Activated CD8-positive, alpha-beta memory T cell treated with anti-CD3 and anti-CD28 coated beads, Interleukin-2, amount 50 U/mL, for 4 hours (primary cell): ENCODE measurements around the gene ARID1B.

Experiments used
- DNase-seq: peaks from one replicate; pipeline ENCODE4 v3.0.0-alpha.2; 2020

The ARID1B gene

DNA sequence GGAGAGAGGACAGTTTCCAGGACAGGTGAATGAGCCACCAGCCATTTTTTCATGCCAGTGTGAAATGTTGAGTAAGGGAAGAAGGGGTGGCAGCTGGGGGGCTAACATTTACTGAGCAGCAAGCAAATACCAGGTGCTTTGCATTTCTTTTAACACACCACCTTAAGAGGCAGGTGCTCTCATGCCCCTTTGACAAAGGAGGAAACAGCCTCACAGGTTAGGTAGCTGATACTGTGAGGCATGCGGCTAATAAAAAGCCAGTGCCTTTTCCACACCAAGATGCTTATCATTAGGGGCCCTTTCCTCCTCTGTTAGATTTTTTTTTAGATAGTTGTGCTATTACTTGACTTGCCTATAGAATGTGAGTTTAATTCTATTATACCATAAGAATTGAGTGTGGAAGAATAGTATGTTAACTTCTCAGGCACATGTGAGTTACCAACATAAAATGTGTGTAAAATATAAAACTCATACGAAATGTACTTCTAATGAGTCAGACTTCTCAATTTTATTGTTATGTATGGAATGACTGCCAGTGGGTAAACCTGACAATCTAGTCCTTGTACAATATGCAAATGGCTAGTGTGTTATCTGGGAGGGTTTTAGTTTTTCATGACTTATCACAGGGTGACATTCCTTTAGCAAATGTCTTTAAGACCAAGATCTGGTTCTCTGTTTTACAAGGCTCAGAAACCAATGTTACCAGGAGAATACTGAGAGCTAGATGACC, 286.2 kb downstream of the ARID1B start:
- DNase-seq = no peak

DNA sequence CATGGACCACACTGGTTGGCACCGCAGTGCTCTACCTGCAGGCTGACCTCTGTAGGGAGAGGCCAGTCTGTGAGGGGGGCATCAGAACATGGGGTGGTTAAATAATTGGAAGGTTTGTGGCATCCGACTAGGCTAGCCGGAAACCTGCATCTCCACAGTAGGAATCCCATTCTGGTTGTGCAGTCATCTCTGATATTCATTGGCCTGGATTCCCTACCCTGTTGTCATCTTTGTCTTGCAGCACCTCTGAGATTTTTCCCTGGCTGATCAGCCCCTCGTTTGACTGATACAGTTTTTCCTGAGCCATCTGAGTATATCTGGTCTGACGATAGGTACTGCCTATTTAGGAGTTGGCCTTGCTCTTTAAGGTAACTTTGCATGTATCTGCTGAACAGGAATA, 286.7 kb downstream of the ARID1B start:
- DNase-seq = no peak

DNA sequence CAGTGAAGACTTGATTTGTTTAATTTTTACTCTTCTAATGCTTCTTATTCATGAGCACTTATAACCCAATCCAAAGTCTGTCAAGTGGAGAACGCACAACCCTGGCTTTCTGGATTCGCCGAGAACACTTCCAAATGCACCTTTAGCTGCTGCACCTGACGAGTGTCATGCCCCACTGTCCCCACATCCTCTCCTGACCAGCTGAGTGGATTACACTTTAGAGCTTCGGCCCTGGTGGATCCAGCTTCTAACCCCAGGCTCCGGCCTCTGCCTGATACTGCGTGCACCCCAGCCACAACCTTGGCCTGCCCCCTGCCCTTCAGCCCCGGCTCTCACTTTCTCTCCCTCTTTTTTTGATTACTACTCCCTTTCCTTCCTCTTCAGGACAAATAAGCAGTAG, 287.3 kb downstream of the ARID1B start:
- no peak for DNase-seq

DNA sequence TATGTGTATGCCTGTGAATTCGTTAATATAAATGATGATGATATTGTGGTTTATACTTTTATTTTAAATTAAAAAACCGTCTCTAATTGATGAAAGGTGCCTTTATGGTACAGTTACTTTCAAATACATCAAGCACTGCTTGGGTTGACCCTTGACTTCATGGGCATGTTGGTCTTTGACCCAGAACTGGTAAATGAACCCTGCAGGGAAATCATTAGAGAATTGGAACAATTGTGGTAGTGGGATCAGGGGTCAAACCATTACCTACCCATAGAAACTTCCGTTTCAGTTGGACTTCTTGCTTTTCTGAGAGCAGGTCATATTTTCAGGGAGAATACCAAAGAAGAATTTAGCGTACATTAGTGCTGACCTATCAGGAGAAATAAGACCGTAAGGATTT, 288.2 kb downstream of the ARID1B start:
- no peak for DNase-seq

DNA sequence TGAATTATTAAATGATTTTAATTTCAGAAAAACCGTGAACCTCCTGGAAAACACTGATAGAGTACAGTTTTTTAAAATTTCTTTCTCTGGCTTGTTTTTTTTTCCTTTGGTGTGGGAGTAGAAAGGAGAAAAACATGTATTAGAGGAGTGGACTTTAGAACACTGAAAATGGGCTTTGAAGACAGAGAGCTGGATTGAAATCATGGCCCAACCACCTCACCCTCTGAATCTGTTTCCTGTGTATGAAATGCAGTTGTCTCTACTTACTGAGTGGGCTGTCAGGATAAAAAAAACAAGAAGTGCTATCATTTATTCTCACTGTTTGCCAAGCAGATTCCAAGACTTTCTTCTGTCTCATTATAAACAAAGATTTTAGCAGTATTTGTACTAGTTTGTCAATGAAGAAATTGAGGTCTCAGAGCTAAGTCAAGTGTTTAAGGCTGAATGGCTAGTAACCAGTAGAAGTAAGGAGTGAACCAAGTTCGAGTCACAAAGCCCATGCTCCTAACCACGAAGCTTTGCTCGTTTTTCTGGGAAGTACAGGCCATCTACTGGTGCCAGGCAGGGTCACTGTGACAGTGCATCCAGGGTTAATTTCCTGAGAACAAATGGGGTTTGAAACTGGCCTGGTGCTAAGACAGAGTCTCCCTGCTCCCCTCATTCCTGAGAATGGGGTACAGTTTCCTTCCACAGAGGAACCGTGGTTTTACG, 289.8 kb downstream of the ARID1B start:
- no peak for DNase-seq

DNA sequence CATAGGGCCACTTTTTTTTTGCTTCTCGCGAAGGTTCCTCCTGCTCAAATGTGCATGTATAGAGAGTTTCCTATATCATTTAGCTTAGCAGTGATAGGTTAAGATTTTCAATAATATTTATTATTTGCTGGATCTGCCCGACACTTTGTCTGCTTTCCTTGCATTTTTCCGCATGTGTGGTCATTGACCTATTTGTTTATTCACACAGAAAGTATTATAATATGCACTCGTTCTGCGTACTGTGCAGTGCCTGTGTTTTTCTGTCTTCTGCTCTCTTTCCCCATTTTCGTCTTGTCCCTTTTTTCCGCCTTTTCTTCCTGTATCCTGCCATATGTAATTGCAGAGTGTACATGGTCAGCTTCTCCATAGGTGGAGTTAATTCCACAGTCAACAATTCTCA, 290.3 kb downstream of the ARID1B start:
- no peak for DNase-seq

DNA sequence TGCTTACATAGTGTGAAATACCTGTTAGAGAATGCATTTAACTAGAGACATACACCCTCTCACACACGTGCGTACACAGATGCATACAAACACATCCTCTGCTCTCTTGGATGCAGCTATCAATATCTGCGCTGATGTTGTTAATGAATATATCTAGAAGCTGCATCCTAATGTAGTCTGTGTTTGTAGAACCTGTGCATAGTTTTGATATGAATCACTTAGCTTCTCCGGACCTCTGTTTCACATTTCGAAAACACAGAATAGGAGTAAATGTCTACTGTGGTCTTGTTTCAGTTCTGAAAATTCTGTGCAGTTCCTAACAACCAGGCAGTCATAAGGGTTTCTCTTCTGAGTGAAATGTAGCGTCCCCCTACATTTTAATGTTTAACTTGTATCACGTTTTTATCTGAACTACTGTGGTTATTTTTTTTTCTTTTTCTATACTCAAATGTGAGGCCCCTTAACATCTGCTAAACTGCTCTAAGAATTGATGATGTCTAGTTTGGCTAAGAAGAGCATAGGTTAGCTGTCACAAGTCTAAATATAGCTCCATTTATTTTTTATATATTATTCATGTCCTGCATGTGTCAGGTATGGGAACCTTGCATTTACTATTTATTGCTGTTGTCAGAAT, 291.6 kb downstream of the ARID1B start:
- no peak for DNase-seq

DNA sequence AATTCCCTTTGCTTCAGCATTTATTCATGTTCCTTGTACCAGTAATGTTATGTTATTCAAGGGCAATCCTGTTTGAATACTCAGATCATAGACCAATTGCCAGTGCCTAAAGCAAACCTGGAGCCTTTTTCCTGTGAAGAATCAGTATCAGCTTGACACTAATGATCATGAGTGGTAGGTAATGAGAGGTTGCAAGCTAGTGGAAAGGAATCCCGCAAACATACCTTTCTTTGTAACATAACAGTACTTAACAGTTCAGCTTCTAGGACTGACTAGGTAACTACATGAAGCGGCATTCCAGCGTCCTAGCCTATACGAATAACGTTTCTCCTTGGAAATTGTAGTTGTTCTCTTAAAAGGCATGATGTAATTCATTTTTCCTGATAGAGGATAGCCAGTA, 292.4 kb downstream of the ARID1B start:
- DNase-seq = no peak

DNA sequence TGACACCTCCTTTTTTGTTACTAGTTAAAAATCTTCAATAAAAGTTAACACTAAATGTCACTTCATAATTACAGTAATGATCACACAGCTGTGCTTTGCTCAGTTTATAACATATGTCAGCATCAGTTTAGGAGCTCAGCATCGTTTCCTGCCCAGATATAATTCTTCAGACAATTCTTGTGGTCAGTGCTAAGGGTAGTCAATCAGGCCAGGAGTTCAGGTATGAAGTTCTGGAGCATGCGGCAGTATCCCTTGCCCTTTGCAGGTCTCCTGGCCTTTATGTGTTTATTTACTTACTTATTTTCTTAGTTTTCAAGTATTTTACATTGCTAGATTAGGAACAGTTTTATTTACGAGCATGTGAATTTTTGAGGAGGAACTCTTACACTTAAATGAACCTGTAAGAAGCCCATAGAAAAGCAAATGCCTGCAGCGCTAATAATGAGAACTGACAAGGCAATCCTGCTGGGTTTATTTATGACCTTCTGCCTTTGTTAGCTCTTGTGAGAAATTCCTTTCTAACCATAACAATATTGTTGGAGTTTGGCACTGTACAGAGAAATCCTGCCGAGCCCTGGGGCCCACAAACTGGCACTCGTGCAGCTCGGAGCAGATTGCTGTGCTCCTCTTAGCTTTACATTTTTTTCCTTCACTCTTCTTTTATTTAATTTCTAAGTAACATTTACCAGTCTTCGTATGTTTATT, 293.4 kb downstream of the ARID1B start:
- DNase-seq = no peak

DNA sequence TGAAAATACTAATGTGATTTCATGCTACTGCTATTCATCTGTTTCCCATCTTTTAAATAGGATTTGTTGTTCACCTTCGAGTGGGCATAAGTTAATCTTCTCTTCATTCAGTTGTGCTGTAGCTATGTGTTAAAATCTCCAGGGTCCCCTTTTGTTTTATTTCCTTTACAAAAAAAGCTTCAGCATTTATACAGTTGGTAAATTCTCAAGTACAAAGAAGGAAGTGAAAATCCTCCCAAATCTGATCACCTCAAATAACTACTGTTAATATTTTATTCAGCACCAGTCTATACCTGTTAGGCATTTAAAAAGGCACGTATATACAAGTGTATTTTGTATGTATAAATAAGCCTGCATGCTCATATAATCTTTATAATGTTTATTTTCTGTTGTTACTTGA, 294.9 kb downstream of the ARID1B start:
- no peak for DNase-seq

DNA sequence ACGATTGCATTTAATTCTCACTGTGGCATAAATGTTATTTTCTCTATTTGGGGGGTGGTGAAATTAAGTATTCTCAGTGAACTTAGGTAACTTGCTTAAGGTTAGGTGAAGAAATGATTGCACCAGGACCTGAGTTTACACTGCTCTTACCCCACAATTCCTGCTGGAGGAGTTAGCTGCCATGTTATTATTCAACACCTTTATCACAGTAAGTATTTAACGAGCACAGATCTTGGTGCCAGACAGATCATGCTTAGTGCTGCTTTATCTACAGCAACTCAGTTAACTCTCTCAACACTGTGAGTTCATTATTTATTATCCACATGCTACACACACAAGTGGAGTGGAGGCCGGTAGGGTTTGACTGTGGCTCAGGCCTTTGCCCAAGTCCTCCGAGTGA, 296.4 kb downstream of the ARID1B start:
- no peak for DNase-seq

DNA sequence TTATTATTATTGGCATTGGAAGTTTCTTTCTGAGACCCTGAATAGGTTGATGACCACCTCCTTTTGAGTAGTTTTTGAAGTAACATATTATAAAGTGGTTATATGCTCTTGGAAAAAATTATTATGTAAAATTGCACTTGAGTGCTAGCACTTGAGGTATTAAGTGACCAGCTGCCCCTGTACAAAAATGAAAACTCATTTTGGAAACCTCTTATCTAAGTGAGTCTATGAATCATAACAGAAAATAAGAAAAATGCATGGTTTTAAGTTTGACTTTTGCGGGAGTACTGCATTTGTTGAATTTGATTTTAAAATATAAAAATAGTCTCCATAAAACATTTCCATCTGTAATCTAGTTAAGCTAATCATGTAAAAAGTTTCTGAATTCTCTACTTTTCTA, 297.8 kb downstream of the ARID1B start:
- no peak for DNase-seq

DNA sequence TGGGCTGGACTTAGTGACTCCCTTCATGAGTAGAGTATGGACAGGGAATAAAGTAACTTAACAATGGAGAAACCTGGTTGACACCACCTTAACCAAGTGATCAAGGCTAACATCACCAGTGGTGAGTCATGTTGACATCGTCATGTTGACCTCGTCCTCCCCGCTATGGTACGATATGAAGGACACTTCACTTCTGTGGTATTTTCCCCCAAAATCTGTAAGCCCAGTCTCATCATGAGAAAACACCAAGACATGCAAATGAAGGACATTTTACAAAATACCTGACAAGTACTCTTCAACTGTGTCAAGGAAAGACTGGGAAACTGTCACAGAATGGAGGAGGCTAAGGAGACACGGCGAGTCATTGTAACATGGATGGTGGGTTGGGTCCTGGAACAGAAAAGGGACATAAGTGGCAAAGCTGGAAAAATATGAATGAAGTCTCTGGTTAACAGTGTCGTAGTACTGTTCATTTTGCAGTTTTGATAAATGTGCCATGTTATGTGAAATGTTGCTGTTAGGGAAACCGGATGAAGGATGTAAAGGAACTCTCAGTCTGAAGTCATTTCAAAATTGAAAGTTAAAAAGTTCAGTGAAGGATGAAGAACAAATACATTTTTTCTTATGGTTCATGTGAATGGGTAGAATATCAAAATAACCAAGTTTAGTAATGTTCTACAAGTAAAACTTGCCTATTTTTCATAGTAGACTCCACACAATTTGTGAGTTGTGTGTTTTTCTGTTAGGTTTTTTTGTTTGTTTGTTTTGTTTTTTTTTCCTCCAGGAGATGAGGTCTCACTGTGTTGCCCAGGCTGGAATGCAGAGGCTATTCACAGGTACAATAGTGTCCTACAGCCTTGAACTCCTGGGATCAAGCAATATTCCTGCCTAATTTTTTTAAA, 298.6 kb downstream of the ARID1B start:
- DNase-seq = no peak

DNA sequence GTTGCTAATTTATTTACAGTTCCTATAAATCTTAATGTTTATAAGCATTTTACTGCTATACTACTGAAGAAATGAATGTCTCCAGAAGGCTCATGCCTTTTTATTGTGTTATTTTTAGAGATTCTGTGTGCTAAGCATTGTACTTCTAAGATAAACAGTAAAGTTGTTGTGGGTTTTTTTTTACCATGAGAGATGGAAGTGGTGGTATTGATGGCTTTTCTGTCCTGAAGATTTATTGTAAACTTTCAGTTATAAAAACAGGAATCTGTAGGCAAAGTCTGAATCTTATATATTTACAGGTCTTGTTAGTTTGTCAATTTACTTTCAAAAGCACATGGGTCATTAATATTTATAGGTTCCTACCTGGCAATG, 299.3 kb downstream of the ARID1B start:
- no peak for DNase-seq

DNA sequence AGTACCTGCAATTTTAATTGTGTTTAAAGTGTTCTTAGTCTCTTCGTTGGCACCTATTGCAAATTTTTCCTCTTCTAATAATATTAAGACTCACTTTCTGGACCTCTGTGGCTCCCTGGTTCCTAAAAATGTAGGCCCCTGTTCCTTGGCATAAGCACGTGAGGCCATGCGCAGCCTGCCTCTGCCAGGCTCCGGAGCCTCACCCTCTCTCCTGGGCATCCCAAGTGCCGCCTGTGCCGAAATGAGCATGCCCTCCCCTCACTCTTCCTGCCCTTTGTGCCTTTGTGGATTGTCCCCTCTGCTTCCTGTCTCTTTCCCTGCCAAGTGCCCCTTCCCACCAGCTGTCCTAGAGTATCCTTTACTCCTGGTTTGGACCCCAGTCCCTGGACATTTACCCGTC, 300.1 kb downstream of the ARID1B start:
- DNase-seq = no peak

DNA sequence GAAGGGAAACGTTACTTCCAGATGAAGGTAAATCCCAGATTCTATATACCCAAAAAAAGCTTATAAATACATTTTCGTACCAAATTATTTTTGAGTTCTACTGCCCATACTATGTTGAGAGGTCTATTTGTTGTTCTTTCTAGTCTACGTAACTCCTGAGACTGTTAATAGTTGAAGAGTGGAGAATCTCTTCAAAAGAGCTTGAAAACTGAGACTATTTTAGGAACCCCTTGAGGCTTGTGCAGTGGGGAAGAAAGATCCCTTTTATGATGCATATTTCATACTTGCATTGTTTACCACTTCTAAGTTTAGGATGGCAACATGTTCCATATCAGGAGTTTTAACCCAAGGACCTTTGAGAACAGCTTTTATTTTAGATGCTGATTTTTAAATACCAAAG, 301.1 kb downstream of the ARID1B start:
- no peak for DNase-seq

DNA sequence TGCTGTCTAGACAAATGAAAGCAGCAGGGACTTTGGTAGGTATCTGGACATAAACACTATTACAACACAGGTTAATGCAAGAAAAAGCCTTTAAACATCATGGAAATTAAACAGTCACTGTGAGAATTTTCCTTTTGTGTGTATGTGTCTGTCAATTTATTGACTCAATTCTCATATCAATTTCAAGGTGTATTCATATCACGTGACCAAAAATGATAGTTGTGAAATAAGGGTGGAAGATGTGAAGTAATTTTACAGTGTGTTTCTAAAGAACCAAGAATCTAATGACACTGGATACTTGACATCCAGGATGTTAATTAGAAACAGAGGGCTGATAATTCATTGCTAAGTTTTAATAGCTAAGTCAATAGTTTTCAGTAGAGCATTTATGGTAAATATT, 302.1 kb downstream of the ARID1B start:
- DNase-seq = no peak

DNA sequence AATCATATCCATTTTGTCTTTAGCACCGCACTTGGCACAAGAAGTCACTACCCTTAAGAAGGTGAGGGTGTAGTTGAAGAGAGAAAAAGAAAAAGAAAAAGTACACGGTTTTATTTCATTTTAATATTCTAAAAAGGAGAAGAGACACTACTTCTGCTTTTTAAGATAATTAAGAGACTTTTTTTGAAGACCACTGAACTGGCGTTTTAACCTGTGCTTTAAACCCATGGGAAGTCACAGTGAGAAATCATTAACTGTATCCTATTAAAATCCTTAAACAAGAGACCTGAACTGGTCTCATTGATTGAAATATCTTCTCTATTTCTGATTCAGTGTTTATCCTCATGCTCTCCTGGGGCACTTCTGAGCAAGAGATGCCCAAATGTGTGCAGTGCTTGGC, 302.6 kb downstream of the ARID1B start:
- no peak for DNase-seq

DNA sequence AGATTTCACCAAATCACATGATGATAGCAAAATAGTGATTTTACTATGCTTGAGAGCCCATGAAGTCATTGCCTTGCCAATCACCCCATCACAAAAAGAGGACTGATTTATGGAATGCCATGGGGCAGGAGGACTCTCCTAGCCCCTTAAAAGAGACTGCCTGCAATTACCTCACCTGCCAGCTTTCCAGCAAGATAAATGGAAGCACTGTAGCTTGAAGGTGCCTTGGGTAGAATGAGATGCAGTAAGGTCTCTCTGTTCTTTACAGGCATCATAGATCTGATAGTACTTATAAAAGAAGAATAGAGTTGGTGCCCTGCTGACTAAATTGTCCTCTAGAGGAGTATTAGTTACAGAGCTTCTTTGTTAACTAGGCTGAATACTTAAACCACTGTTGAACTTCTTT, 303.8 kb downstream of the ARID1B start:
- DNase-seq = no peak

DNA sequence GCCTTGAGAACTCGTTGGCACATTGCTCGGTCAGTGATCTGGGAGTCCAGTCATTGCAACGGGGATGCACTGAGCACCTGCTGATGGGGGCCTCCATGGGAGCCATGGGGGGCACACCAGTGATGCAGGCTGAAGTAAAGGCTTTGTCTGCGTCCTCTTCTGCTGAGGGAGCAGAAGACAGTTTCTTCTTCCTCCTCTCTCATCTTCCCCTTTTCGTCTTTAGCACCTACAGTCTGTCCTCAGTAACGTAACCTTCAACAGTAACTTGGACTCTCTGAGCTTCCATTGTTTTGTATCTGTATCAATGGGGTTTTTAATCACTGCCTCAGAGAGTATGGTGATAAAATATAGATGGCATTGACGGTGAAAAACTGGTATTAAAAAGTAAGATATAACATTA, 306.2 kb downstream of the ARID1B start:
- DNase-seq = no peak

DNA sequence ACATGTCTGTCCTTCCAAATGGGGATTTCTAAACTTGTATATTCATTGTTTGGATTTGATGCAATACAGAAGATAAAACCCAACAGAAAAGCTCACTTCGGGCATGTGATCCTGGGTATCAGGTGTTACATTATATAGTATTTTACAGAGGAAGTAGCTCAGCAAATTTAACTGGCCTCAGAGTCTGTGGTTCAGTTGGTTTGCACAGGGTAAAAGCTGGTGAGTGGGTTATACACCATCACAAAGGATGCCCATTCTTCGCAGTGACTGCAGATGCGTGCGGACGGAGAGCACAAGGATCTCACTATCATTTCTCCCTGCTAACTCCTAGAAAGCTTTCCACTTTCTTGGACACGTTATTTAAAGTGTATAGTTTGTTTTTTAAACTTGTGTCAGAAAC, 309.5 kb downstream of the ARID1B start:
- no peak for DNase-seq

DNA sequence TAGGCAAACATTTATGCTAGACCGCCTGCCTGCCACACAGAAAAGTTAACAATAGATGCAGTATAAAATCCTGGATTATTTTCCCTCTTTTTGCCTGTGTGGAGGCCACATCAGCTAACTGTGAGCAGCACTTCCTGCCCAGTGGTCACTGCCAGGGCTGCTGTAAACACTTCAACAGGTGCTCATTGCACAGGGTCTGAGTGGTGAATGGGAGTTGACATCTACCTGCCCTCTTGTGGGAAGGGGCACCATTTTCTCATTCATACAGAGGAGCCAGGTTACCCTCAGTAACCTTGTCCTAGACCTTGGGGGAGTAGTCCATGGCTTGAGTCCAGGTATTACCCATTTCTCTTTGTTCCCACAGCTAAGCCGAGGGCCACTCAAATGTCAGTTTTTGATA, 310.8 kb downstream of the ARID1B start:
- no peak for DNase-seq

DNA sequence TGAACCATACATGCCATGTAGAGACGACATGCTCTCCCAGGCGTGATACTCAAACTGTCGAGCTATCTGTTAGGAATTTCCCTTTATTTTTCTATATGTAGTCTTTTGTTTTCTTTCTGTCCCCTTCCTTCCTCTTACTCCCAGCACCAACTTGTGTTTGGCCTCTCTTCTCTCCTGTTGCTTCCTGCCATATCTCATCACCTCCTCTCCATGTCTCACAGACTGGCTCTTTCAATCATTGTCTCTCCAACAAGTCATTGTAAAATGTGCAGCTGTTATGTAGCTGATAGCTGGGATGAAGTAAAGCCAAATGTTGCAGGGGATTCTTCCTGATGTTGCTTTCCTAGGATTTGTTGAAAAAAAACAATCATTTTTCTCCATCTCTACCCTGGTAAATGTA, 311.7 kb downstream of the ARID1B start:
- no peak for DNase-seq
